ENCODE data around the gene AKR1B15. TPM values are rescaled to one million over a fixed set of nuclear protein-coding genes. Genes with fewer than 3 reads are reported as not detected.

AKR1B15 gene
- total RNA-seq: 1 to 10 TPM in 2 of 3 donors, under 1 TPM in 1; 0.33 to 5.6 (median 3.5) TPM

DNA sequence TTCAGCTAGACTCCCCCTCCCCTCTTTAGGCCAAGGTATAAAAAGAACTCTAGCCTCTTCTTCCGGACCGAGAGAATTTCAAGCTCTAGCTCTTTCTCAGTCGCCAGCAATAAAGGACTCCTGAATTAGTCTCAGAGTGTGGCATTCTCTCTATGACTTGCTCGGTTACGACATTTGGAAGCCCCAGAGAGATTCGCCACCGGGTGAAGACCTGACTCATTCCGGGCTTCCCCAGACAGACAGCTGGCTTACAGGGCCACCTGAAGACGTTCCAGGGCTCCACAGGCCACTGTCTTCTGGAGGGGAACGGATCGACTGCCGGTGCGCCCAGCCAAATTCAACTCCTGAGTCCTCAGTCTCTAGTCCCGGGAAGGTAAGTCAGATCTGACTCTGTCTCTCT lies at the start of gene AKR1B15:
AKR1B15 (plus strand) TSS at position 234 of the 400 bp plus-strand sequence. CDS start 15,510 bp downstream, outside the sequence.
- DNase-seq (ENCODE audit: low spot score in 2 of 2): no peak
- Histone ChIP-seq H3K4me3 (no peak within 1 kb of the TSS), H3K27ac (no peak within 1 kb of the TSS), H3K4me1 (no peaks in the 10 kb centered on the region), H3K27me3 (no peaks in the 10 kb centered on the region), H3K9me3 (no peaks in the 10 kb centered on the region), H3K36me3 (no peaks in the 10 kb centered on the region)
- intact Hi-C loops (cut with DNase I; ENCODE audit: low total_unique reads): no loop called here
- TF ChIP-seq POLR2AphosphoS5 (IDR thresholded peaks at IDR 0.05): no peak
- no peak for TF ChIP-seq CTCF (IDR thresholded peaks at IDR 0.05)
- TF ChIP-seq POLR2A (IDR thresholded peaks at IDR 0.05): no peak

- no peak overlapping the region for H3K27ac ChIP-seq
- no peak for TF ChIP-seq CTCF (IDR thresholded peaks at IDR 0.05)
- TF ChIP-seq POLR2A (IDR thresholded peaks at IDR 0.05): no peak
- TF ChIP-seq POLR2AphosphoS5 (IDR thresholded peaks at IDR 0.05): no peak
- no peak for DNase-seq (ENCODE audit: low spot score in 2 of 2)
- no peaks in the 10 kb centered on the region for H3K27me3 ChIP-seq
- no peaks in the 10 kb centered on the region for H3K36me3 ChIP-seq
- H3K9me3 ChIP-seq: no peaks in the 10 kb centered on the region
- intact Hi-C loops (cut with DNase I; ENCODE audit: low total_unique reads): no loop called here
- H3K4me3 ChIP-seq: no peak overlapping the region
- H3K4me1 ChIP-seq: no peaks in the 10 kb centered on the region
These were observed 48.5 kb upstream of the AKR1B15 start for GRCh38 chr7:134500406-134500805.

- no peak overlapping the region for H3K27ac ChIP-seq
- no peaks in the 10 kb centered on the region for H3K4me1 ChIP-seq
- no peaks in the 10 kb centered on the region for H3K36me3 ChIP-seq
- H3K27me3 ChIP-seq: no peaks in the 10 kb centered on the region
- DNase-seq (ENCODE audit: low spot score in 2 of 2): no peak
- no peak overlapping the region for H3K4me3 ChIP-seq
- TF ChIP-seq POLR2AphosphoS5 (IDR thresholded peaks at IDR 0.05): no peak
- TF ChIP-seq CTCF (IDR thresholded peaks at IDR 0.05): no peak
- no peak for TF ChIP-seq POLR2A (IDR thresholded peaks at IDR 0.05)
- intact Hi-C loops (cut with DNase I; ENCODE audit: low total_unique reads): no loop called here
- no peaks in the 10 kb centered on the region for H3K9me3 ChIP-seq
These were observed 47.9 kb upstream of the AKR1B15 start for GRCh38 chr7:134500982-134501381.

DNA sequence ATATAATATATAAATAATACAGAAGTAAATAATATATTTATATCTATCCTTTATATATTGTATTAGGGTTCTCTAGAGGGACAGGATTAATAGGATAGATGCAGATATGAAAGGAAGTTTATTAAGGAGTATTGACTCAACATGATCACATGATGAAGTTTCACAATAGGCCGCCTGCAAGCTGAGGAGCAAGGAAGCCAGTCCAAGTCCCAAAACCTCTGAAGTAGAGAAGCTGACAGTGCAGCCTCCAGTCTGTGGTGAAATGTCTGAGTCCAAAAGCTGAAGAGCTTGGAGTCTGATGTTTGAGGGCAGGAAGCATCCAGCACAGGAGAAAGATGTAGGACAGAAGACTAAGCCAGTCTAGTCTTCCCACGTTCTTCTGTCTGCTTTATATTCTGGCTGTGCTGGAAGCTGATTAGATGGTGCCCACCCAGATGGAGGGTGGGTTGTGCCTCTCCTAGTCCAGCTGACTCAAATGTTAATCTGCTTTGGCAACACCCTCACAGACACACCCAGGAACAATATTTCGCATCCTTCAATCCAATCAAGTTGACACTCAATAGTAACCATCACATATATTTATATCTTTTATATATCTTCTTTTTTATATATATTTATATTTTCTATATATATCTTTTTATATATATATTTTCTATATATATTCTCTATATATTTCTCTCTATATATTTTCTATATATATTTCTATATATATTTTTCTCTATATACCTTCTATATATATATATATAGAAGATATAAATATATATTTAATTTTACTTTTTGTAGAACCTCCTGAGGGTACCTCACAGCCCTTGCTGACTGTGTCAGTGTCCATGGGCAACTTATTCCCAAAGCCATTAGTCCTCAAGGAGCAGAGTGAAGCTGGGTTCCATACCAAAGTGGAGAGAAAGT lies 46.2 kb upstream of the AKR1B15 start:
- Histone ChIP-seq H3K4me3 (no peak overlapping the region), H3K9me3 (no peaks in the 10 kb centered on the region), H3K36me3 (no peaks in the 10 kb centered on the region), H3K27me3 (no peaks in the 10 kb centered on the region), H3K27ac (no peak overlapping the region), H3K4me1 (no peaks in the 10 kb centered on the region)
- intact Hi-C loops (cut with DNase I; ENCODE audit: low total_unique reads): no loop called here
- no peak for TF ChIP-seq POLR2AphosphoS5 (IDR thresholded peaks at IDR 0.05)
- TF ChIP-seq CTCF (IDR thresholded peaks at IDR 0.05): no peak
- TF ChIP-seq POLR2A (IDR thresholded peaks at IDR 0.05): no peak
- peak in 1 of 2 donors; percentile 40 for DNase-seq (ENCODE audit: low spot score in 2 of 2)

- Histone ChIP-seq H3K27me3 (no peaks in the 10 kb centered on the region), H3K4me1 (no peaks in the 10 kb centered on the region), H3K36me3 (no peaks in the 10 kb centered on the region), H3K4me3 (no peak overlapping the region), H3K9me3 (no peaks in the 10 kb centered on the region), H3K27ac (no peak overlapping the region)
- no peak for DNase-seq (ENCODE audit: low spot score in 2 of 2)
- TF ChIP-seq POLR2AphosphoS5 (IDR thresholded peaks at IDR 0.05) (no peak), CTCF (IDR thresholded peaks at IDR 0.05) (no peak), POLR2A (IDR thresholded peaks at IDR 0.05) (no peak)
- intact Hi-C loops (cut with DNase I; ENCODE audit: low total_unique reads): no loop called here
These were observed 44.2 kb upstream of the AKR1B15 start for GRCh38 chr7:134504660-134505164.
